Measurements from ENCODE around the gene SYTL2. TPM values are rescaled to one million over a fixed set of nuclear protein-coding genes. Genes with fewer than 3 reads are reported as not detected.

SYTL2 gene
- total and polyA plus RNA-seq, 2 experiments from 2014 or later = 8.9 to 66.6 TPM

- WGBS (ENCODE audit: low lambda C conversion rate, missing lambda C conversion rate) = 59% methylated on average over 3 of the region's 3 CpGs
- Histone ChIP-seq H3K4me3 (no peak overlapping the region), H3K79me2 (no peaks in the 10 kb centered on the region), H3K4me2 (peak overlapping the region; percentile 3), H3K9me2 (replicated peaks; ENCODE audit: insufficient read depth) (no peaks in the 10 kb centered on the region), H3K9me3 (ENCODE audit: low read depth) (no peaks in the 10 kb centered on the region), H3K27me3 (no peaks in the 10 kb centered on the region), H3K36me3 (replicated peaks; ENCODE audit: insufficient read depth, low read depth) (no peaks in the 10 kb centered on the region), H3K4me1 (ENCODE audit: insufficient read depth) (peaks cover 16% of the 10 kb centered on the region), H3K27ac (peak overlapping the region; percentile 75), H4K20me1 (ENCODE audit: insufficient read depth, poor library complexity, severe bottlenecking) (no peaks in the 10 kb centered on the region), H2AFZ (no peak overlapping the region)
- TF ChIP-seq EZH2 (IDR thresholded peaks at IDR 0.05; ENCODE audit: borderline replicate concordance) (no peak), EZH2phosphoT487 (IDR thresholded peaks at IDR 0.05; ENCODE audit: low read depth, severe bottlenecking, unreplicated experiment) (no peak)
- TF ChIP-seq, protein P1, sequence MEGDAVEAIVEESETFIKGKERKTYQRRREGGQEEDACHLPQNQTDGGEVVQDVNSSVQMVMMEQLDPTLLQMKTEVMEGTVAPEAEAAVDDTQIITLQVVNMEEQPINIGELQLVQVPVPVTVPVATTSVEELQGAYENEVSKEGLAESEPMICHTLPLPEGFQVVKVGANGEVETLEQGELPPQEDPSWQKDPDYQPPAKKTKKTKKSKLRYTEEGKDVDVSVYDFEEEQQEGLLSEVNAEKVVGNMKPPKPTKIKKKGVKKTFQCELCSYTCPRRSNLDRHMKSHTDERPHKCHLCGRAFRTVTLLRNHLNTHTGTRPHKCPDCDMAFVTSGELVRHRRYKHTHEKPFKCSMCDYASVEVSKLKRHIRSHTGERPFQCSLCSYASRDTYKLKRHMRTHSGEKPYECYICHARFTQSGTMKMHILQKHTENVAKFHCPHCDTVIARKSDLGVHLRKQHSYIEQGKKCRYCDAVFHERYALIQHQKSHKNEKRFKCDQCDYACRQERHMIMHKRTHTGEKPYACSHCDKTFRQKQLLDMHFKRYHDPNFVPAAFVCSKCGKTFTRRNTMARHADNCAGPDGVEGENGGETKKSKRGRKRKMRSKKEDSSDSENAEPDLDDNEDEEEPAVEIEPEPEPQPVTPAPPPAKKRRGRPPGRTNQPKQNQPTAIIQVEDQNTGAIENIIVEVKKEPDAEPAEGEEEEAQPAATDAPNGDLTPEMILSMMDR (IDR thresholded peaks at IDR 0.05; ENCODE audit: poor library complexity) = no peak
- DNase-seq (ENCODE audit: low spot score) = peak; percentile 71
These were observed 22.9 kb downstream of the SYTL2 start for GRCh38 chr11:85787809-85788760.

DNA sequence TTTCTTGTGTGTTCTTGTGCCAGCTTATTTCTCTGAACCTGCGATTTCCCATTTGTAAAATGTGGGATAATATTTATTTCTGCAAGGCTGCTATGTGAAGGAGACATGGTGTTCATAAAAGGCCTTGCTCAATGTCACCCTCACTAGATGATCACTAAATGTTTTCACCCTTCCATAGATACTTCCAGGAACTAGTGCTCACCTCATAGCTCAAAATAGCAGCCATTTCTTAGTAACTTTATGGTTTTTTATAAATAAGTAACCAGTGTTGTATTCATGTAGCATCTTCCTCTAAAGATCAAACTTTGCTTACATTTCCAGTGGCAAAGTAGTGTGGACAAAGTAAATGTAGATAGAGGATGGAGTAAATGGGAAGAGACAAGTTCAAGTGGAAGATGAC is 23.8 kb downstream of the SYTL2 start:
- Histone ChIP-seq H3K27ac (peak overlapping the region; percentile 75), H3K79me2 (no peaks in the 10 kb centered on the region), H3K9me3 (ENCODE audit: low read depth) (no peaks in the 10 kb centered on the region), H3K9me2 (replicated peaks; ENCODE audit: insufficient read depth) (no peaks in the 10 kb centered on the region), H2AFZ (no peak overlapping the region), H3K4me1 (ENCODE audit: insufficient read depth) (peaks cover 16% of the 10 kb centered on the region), H3K4me2 (peak overlapping the region; percentile 16), H4K20me1 (ENCODE audit: insufficient read depth, poor library complexity, severe bottlenecking) (no peaks in the 10 kb centered on the region), H3K4me3 (no peak overlapping the region), H3K27me3 (no peaks in the 10 kb centered on the region), H3K36me3 (replicated peaks; ENCODE audit: insufficient read depth, low read depth) (no peaks in the 10 kb centered on the region)
- 95% methylated on average over 1 of the region's 1 CpG for WGBS (ENCODE audit: low lambda C conversion rate, missing lambda C conversion rate)
- TF ChIP-seq EZH2phosphoT487 (IDR thresholded peaks at IDR 0.05; ENCODE audit: low read depth, severe bottlenecking, unreplicated experiment) (no peak), EZH2 (IDR thresholded peaks at IDR 0.05; ENCODE audit: borderline replicate concordance) (no peak)
- TF ChIP-seq, protein P1 (IDR thresholded peaks at IDR 0.05; ENCODE audit: poor library complexity) = no peak
- no peak for DNase-seq (ENCODE audit: low spot score)

GRCh38 chr11:85784480-85785265 is 26.3 kb downstream of the SYTL2 start:
- H2AFZ ChIP-seq = no peak overlapping the region
- H3K4me2 ChIP-seq = no peak overlapping the region
- peaks cover 26% of the 10 kb centered on the region for H3K4me1 ChIP-seq (ENCODE audit: insufficient read depth)
- DNase-seq (ENCODE audit: low spot score) = no peak
- no peaks in the 10 kb centered on the region for H4K20me1 ChIP-seq (ENCODE audit: insufficient read depth, poor library complexity, severe bottlenecking)
- H3K9me3 ChIP-seq (ENCODE audit: low read depth) = no peaks in the 10 kb centered on the region
- H3K4me3 ChIP-seq = no peak overlapping the region
- H3K27ac ChIP-seq = no peak overlapping the region
- H3K36me3 ChIP-seq (replicated peaks; ENCODE audit: insufficient read depth, low read depth) = no peaks in the 10 kb centered on the region
- WGBS (ENCODE audit: low lambda C conversion rate, missing lambda C conversion rate) = 92% methylated on average over 6 of the region's 6 CpGs
- H3K9me2 ChIP-seq (replicated peaks; ENCODE audit: insufficient read depth) = no peaks in the 10 kb centered on the region
- no peaks in the 10 kb centered on the region for H3K27me3 ChIP-seq
- no peaks in the 10 kb centered on the region for H3K79me2 ChIP-seq
- TF ChIP-seq, protein P1 (IDR thresholded peaks at IDR 0.05; ENCODE audit: poor library complexity) = no peak
- TF ChIP-seq EZH2phosphoT487 (IDR thresholded peaks at IDR 0.05; ENCODE audit: low read depth, severe bottlenecking, unreplicated experiment) (no peak), EZH2 (IDR thresholded peaks at IDR 0.05; ENCODE audit: borderline replicate concordance) (no peak)
